ENCODE measurements around the gene TRPV6. TPM values are rescaled to one million over a fixed set of nuclear protein-coding genes. Genes with fewer than 3 reads are reported as not detected.

Gene TRPV6
- total and polyA plus RNA-seq, 7 donors: 0.19 to 0.60 TPM; not detected in 5

GRCh38 chr7:142836426-142836825 is 49.1 kb downstream of the TRPV6 start:
- H3K27ac ChIP-seq: no peak overlapping the region
- H3K9me3 ChIP-seq: no peaks in the 10 kb centered on the region
- WGBS, 2 donors: 90 to 91% methylated on average over 3 of the region's 3 CpGs
- TF ChIP-seq POLR2AphosphoS5 (IDR thresholded peaks at IDR 0.05): no peak
- TF ChIP-seq, protein P1, sequence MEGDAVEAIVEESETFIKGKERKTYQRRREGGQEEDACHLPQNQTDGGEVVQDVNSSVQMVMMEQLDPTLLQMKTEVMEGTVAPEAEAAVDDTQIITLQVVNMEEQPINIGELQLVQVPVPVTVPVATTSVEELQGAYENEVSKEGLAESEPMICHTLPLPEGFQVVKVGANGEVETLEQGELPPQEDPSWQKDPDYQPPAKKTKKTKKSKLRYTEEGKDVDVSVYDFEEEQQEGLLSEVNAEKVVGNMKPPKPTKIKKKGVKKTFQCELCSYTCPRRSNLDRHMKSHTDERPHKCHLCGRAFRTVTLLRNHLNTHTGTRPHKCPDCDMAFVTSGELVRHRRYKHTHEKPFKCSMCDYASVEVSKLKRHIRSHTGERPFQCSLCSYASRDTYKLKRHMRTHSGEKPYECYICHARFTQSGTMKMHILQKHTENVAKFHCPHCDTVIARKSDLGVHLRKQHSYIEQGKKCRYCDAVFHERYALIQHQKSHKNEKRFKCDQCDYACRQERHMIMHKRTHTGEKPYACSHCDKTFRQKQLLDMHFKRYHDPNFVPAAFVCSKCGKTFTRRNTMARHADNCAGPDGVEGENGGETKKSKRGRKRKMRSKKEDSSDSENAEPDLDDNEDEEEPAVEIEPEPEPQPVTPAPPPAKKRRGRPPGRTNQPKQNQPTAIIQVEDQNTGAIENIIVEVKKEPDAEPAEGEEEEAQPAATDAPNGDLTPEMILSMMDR (IDR thresholded peaks at IDR 0.05): no peak
- no peak for TF ChIP-seq POLR2A (IDR thresholded peaks at IDR 0.05)
- no peak for TF ChIP-seq EP300 (IDR thresholded peaks at IDR 0.05)
- H3K4me3 ChIP-seq: no peak overlapping the region
- DNase-seq: no peak
- intact Hi-C loops (cut with DNase I): no loop called here
- H3K4me1 ChIP-seq: no peaks in the 10 kb centered on the region
- H3K27me3 ChIP-seq: no peaks in the 10 kb centered on the region
- H3K36me3 ChIP-seq: no peaks in the 10 kb centered on the region

DNA sequence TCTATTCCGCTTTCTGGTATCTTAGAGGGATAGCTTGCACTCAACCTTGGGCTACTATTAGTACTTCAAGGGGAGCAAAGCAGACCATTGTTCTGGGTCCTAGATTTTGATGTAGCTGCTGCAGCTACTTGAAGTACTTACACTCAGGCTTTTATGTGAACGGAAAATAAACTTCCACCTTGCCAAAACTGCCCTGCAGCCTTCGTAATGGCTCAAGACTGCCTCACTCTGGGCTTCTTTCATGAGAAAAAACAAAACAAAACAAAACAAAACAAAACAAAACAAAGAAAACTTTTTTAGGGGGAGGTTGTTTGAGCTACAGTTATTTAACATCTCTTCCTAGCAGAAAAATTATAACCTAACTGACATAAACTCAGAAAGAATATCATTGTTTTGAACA is 50.1 kb downstream of the TRPV6 start:
- TF ChIP-seq EP300 (IDR thresholded peaks at IDR 0.05): no peak
- no peak overlapping the region for H3K27ac ChIP-seq
- H3K36me3 ChIP-seq: no peaks in the 10 kb centered on the region
- H3K9me3 ChIP-seq: no peaks in the 10 kb centered on the region
- H3K27me3 ChIP-seq: no peaks in the 10 kb centered on the region
- WGBS, 2 donors: 18 to 46% methylated on average over 3 of the region's 3 CpGs
- H3K4me1 ChIP-seq: no peaks in the 10 kb centered on the region
- no peak overlapping the region for H3K4me3 ChIP-seq
- no peak for DNase-seq
- intact Hi-C loops (cut with DNase I): no loop called here

DNA sequence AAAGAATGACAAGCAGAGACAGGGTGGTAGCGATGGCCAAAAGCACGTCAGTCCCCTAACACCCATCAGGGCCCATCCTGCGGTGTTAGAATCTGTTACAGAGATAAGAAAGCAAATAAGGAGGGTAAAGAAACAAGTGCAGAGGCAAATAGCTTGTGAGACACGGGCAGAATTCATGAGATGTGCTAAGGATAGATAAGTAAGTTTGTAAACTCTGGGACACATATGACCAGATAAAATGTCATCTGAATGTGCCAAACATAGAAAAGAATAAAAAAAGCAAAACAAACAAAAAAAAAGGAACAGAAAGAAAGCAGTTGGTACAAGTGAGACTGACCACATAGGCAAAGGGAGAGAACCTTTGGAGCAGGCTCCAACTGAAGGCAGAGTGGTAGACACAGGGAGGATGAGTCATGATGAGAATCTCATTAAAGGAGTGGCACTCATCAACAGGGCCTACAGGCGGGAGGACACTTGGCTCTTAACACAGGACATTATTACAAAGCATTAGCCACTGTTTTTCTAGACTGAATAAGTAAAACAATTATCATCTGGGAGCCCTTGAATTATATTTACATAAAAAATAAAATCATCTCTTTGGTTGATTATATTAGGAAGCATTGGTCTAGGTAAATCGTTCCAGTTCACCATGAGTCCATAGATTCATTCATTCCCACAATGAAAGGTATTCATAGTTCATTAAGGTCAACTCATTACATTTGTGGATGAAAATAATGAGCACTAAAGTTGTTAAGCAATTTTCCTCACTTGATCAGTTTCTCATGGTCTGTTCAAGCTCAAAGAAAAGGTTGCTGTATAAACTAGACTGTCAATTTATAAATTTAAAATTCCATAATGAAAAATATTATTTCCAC is 52.1 kb downstream of the TRPV6 start:
- WGBS, 2 donors: 52 to 75% methylated on average over 6 of the region's 6 CpGs
- no peaks in the 10 kb centered on the region for H3K4me1 ChIP-seq
- intact Hi-C loops (cut with DNase I): no loop called here
- H3K9me3 ChIP-seq: no peaks in the 10 kb centered on the region
- no peak for DNase-seq
- no peaks in the 10 kb centered on the region for H3K36me3 ChIP-seq
- no peak overlapping the region for H3K27ac ChIP-seq
- H3K27me3 ChIP-seq: no peaks in the 10 kb centered on the region
- TF ChIP-seq EP300 (IDR thresholded peaks at IDR 0.05) (no peak), POLR2A (IDR thresholded peaks at IDR 0.05) (no peak), POLR2AphosphoS5 (IDR thresholded peaks at IDR 0.05) (no peak)
- TF ChIP-seq, protein P1 (IDR thresholded peaks at IDR 0.05): no peak
- H3K4me3 ChIP-seq: no peak overlapping the region

GRCh38 chr7:142832417-142832816 is 53.1 kb downstream of the TRPV6 start:
- Histone ChIP-seq H3K27me3 (no peaks in the 10 kb centered on the region), H3K4me1 (peaks cover 0 to 9% (median 0%) of the 10 kb centered on the region in 4 donors), H3K27ac (no peak overlapping the region), H3K9me3 (no peaks in the 10 kb centered on the region), H3K36me3 (no peaks in the 10 kb centered on the region), H3K4me3 (no peak overlapping the region)
- TF ChIP-seq EP300 (IDR thresholded peaks at IDR 0.05) (no peak), POLR2A (IDR thresholded peaks at IDR 0.05) (no peak), POLR2AphosphoS5 (IDR thresholded peaks at IDR 0.05) (no peak)
- TF ChIP-seq, protein P1 (IDR thresholded peaks at IDR 0.05): no peak
- 75 to 79% methylated on average over 2 of the region's 2 CpGs for whole genome bisulfite sequencing, 2 donors
- intact Hi-C loops (cut with DNase I): no loop called here
- no peak for DNase-seq

DNA sequence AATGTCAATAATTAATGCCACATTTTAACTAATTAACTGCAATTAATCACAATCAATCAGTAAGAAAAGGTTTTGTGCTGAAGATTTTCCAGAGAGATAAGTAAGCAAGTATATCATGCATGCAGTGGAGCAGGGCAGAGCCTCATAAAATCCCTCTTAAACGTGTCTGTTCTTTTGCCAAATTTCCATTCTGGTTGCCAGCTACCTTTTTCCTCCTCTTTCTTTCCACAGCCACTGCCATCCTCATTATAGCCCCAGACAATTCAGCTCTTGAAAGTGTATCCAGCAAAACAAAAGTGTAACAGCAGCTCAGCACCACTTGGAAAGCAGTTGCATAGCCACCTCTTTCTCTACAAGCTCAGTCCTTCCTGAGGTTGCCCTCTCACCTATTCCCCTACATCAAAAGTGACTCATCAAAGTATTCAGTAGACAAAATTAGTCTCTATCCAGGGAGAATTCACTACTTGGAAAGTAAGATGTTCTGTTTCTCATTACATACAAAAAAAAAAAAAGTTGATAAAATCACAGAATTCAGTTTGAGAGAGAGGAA is 57.5 kb downstream of the TRPV6 start:
- no peaks in the 10 kb centered on the region for H3K27me3 ChIP-seq
- intact Hi-C loops (cut with DNase I): no loop called here
- H3K4me1 ChIP-seq: peaks cover 0 to 9% (median 0%) of the 10 kb centered on the region in 4 donors
- H3K36me3 ChIP-seq: no peaks in the 10 kb centered on the region
- H3K4me3 ChIP-seq: no peak overlapping the region
- no peak for DNase-seq
- H3K9me3 ChIP-seq: peaks cover 0 to 3% (median 0%) of the 10 kb centered on the region in 4 donors
- 5 to 33% methylated on average over 1 of the region's 1 CpG for WGBS, 2 donors
- TF ChIP-seq POLR2A (IDR thresholded peaks at IDR 0.05) (no peak), EP300 (IDR thresholded peaks at IDR 0.05) (no peak), POLR2AphosphoS5 (IDR thresholded peaks at IDR 0.05) (no peak)
- TF ChIP-seq, protein P1 (IDR thresholded peaks at IDR 0.05): no peak
- H3K27ac ChIP-seq: no peak overlapping the region

Data from sigmoid colon (tissue), 7 donors.